ENCODE results near the gene CACNA2D1. TPM values are rescaled to one million over a fixed set of nuclear protein-coding genes. Genes with fewer than 3 reads are reported as not detected.

CACNA2D1 gene
- total and polyA plus RNA-seq, 7 donors: 0.23 to 115 (median 59.7) TPM

GRCh38 chr7:82012453-82012852, 431.1 kb downstream of the CACNA2D1 start:
- no peak overlapping the region for H3K27ac ChIP-seq
- no peaks in the 10 kb centered on the region for H3K27me3 ChIP-seq
- H3K4me3 ChIP-seq: no peak overlapping the region
- 39 to 66% methylated on average over 4 of the region's 4 CpGs for WGBS, 2 donors
- peaks cover 0 to 23% (median 6%) of the 10 kb centered on the region in 4 donors for H3K4me1 ChIP-seq
- no peak for DNase-seq
- intact Hi-C loops (cut with DNase I): no loop called here
- no peaks in the 10 kb centered on the region for H3K9me3 ChIP-seq
- no peak for TF ChIP-seq POLR2A (IDR thresholded peaks at IDR 0.05)
- no peak for TF ChIP-seq EP300 (IDR thresholded peaks at IDR 0.05)
- no peak for TF ChIP-seq POLR2AphosphoS5 (IDR thresholded peaks at IDR 0.05)
- TF ChIP-seq CTCF (IDR thresholded peaks at IDR 0.05): no peak
- peaks cover 0 to 9% (median 0%) of the 10 kb centered on the region in 4 donors for H3K36me3 ChIP-seq

- intact Hi-C loops (cut with DNase I): no loop called here
- DNase-seq: no peak
Measured at GRCh38 chr7:82010416-82010815, 433.2 kb downstream of the CACNA2D1 start.

GRCh38 chr7:82007315-82007714, 436.3 kb downstream of the CACNA2D1 start:
- Histone ChIP-seq H3K9me3 (no peaks in the 10 kb centered on the region), H3K4me1 (peaks cover 0 to 3% (median under 1%) of the 10 kb centered on the region in 4 donors), H3K27ac (no peak overlapping the region), H3K27me3 (no peaks in the 10 kb centered on the region), H3K36me3 (peaks cover 0 to 19% (median 0%) of the 10 kb centered on the region in 4 donors), H3K4me3 (no peak overlapping the region)
- 48 to 75% methylated on average over 3 of the region's 3 CpGs for WGBS, 2 donors
- no peak for DNase-seq
- TF ChIP-seq POLR2A (IDR thresholded peaks at IDR 0.05) (no peak), POLR2AphosphoS5 (IDR thresholded peaks at IDR 0.05) (no peak), EP300 (IDR thresholded peaks at IDR 0.05) (no peak), CTCF (IDR thresholded peaks at IDR 0.05) (no peak)
- intact Hi-C loops (cut with DNase I): no loop called here

More at GRCh38 chr7:82010416-82010815, 433.2 kb downstream of the CACNA2D1 start:
- 59 to 82% methylated on average over 1 of the region's 1 CpG for WGBS, 2 donors
- no peak overlapping the region for H3K27ac ChIP-seq
- peaks cover 0 to 13% (median 0%) of the 10 kb centered on the region in 4 donors for H3K36me3 ChIP-seq
- no peaks in the 10 kb centered on the region for H3K27me3 ChIP-seq
- no peaks in the 10 kb centered on the region for H3K9me3 ChIP-seq
- no peak overlapping the region for H3K4me3 ChIP-seq
- TF ChIP-seq CTCF (IDR thresholded peaks at IDR 0.05) (no peak), POLR2A (IDR thresholded peaks at IDR 0.05) (no peak), EP300 (IDR thresholded peaks at IDR 0.05) (no peak), POLR2AphosphoS5 (IDR thresholded peaks at IDR 0.05) (no peak)
- peaks cover 0 to 14% (median 4%) of the 10 kb centered on the region in 4 donors for H3K4me1 ChIP-seq

- no peaks in the 10 kb centered on the region for H3K27me3 ChIP-seq
- DNase-seq: no peak
- no peak overlapping the region for H3K27ac ChIP-seq
- no peaks in the 10 kb centered on the region for H3K9me3 ChIP-seq
- no peak for TF ChIP-seq CTCF (IDR thresholded peaks at IDR 0.05)
- TF ChIP-seq POLR2AphosphoS5 (IDR thresholded peaks at IDR 0.05): no peak
- TF ChIP-seq POLR2A (IDR thresholded peaks at IDR 0.05): no peak
- no peak for TF ChIP-seq EP300 (IDR thresholded peaks at IDR 0.05)
- intact Hi-C loops (cut with DNase I): no loop called here
- 75 to 90% methylated on average over 2 of the region's 2 CpGs for WGBS, 2 donors
- H3K4me1 ChIP-seq: no peaks in the 10 kb centered on the region
- H3K36me3 ChIP-seq: peaks cover 0 to 10% (median 0%) of the 10 kb centered on the region in 4 donors
- no peak overlapping the region for H3K4me3 ChIP-seq
Measured at GRCh38 chr7:82005056-82005455, 438.5 kb downstream of the CACNA2D1 start.

- intact Hi-C loops (cut with DNase I): no loop called here
- H3K9me3 ChIP-seq: no peaks in the 10 kb centered on the region
- H3K27me3 ChIP-seq: no peaks in the 10 kb centered on the region
- H3K4me1 ChIP-seq: no peaks in the 10 kb centered on the region
- no peak for TF ChIP-seq EP300 (IDR thresholded peaks at IDR 0.05)
- TF ChIP-seq POLR2A (IDR thresholded peaks at IDR 0.05): no peak
- no peak for TF ChIP-seq CTCF (IDR thresholded peaks at IDR 0.05)
- TF ChIP-seq POLR2AphosphoS5 (IDR thresholded peaks at IDR 0.05): no peak
- no peak overlapping the region for H3K27ac ChIP-seq
- no peak overlapping the region for H3K4me3 ChIP-seq
- H3K36me3 ChIP-seq: peaks cover 0 to 15% (median 0%) of the 10 kb centered on the region in 4 donors
- DNase-seq: no peak
Measured at GRCh38 chr7:81993186-81993585, 450.4 kb downstream of the CACNA2D1 start.
